ENCODE results near the gene MAST2.

GRCh38 chr1:45859221-45859620, 55.8 kb downstream of the MAST2 start:
- TF ChIP-seq, protein P1, sequence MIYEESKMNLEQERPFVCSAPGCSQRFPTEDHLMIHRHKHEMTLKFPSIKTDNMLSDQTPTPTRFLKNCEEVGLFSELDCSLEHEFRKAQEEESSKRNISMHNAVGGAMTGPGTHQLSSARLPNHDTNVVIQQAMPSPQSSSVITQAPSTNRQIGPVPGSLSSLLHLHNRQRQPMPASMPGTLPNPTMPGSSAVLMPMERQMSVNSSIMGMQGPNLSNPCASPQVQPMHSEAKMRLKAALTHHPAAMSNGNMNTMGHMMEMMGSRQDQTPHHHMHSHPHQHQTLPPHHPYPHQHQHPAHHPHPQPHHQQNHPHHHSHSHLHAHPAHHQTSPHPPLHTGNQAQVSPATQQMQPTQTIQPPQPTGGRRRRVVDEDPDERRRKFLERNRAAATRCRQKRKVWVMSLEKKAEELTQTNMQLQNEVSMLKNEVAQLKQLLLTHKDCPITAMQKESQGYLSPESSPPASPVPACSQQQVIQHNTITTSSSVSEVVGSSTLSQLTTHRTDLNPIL (CRISPR knock-in tag; IDR thresholded peaks at IDR 0.05; ENCODE audit: low read depth) = no peak
- TF ChIP-seq ESRRG (CRISPR knock-in tag; IDR thresholded peaks at IDR 0.05) (no peak), OSR1 (CRISPR knock-in tag; IDR thresholded peaks at IDR 0.05) (no peak), TCF4 (CRISPR knock-in tag; IDR thresholded peaks at IDR 0.05; ENCODE audit: borderline replicate concordance) (no peak), CSDC2 (CRISPR knock-in tag; IDR thresholded peaks at IDR 0.05) (no peak), ARNTL (CRISPR knock-in tag; IDR thresholded peaks at IDR 0.05; ENCODE audit: borderline replicate concordance, low read depth) (no peak), PATZ1 (CRISPR knock-in tag; IDR thresholded peaks at IDR 0.05; ENCODE audit: borderline replicate concordance) (no peak), ZFP30 (CRISPR knock-in tag; IDR thresholded peaks at IDR 0.05) (no peak), PPARA (CRISPR knock-in tag; IDR thresholded peaks at IDR 0.05; ENCODE audit: borderline replicate concordance) (no peak)

Measured in SK-N-SH treated with all-trans-retinoic acid at 6 μM for 48 hours (cell line).